HepG2 (cell line): ENCODE results near the gene MSI2. TPM values are rescaled to one million over a fixed set of nuclear protein-coding genes. Genes with fewer than 3 reads are reported as not detected.

ENCODE experiments used
- DPF2 ChIP-seq: sonication (generic); formaldehyde crosslinking; IDR thresholded peaks from 2 replicates; pipeline ENCODE4 v1.4.0; 2020; ENCODE audit warnings: mild to moderate bottlenecking, low read depth, missing genetic modification reagents, borderline replicate concordance
- EED ChIP-seq: sonication (generic); formaldehyde crosslinking; IDR thresholded peaks from 2 replicates; pipeline ENCODE4 v1.5.0; 2020; ENCODE audit warnings: mild to moderate bottlenecking, missing genetic modification reagents
- RFX5 ChIP-seq: IDR thresholded peaks from 2 replicates; pipeline ENCODE4 v1.6.1; 2011; ENCODE audit warnings: low read depth, low read length, improper control_type of control experiment
- TOE1 ChIP-seq: sonication (generic); formaldehyde crosslinking; IDR thresholded peaks from 2 replicates; pipeline ENCODE4 v1.4.0; 2020; ENCODE audit warnings: mild to moderate bottlenecking, missing genetic modification reagents
- ZBTB44 ChIP-seq: sonication (generic); formaldehyde crosslinking; IDR thresholded peaks from 2 replicates; pipeline ENCODE4 v1.4.0; 2020; ENCODE audit warnings: missing genetic modification reagents
- ZFY ChIP-seq: sonication (generic); formaldehyde crosslinking; IDR thresholded peaks from 2 replicates; pipeline ENCODE4 v1.4.0; 2020; ENCODE audit warnings: missing genetic modification reagents
- ZNF256 ChIP-seq: sonication (generic); formaldehyde crosslinking; conservative IDR thresholded peaks from 2 replicates; pipeline ENCODE4 v1.4.0; 2020; ENCODE audit warnings: missing genetic modification reagents
- ZNF562 ChIP-seq: sonication (generic); formaldehyde crosslinking; IDR thresholded peaks from 2 replicates; pipeline ENCODE4 v1.8.0; 2022; ENCODE audit warnings: missing genetic modification reagents, borderline replicate concordance
- ZNF570 ChIP-seq: sonication (generic); formaldehyde crosslinking; IDR thresholded peaks from 2 replicates; pipeline ENCODE4 v1.4.0; 2020; ENCODE audit warnings: mild to moderate bottlenecking, missing genetic modification reagents, borderline replicate concordance
- ZNF644 ChIP-seq: IDR thresholded peaks from 2 replicates; pipeline ENCODE4 v1.6.1; 2016; ENCODE audit warnings: low read depth
- ZNF674 ChIP-seq: sonication (generic); formaldehyde crosslinking; IDR thresholded peaks from 2 replicates; pipeline ENCODE4 v1.5.0; 2020; ENCODE audit warnings: low read depth, mild to moderate bottlenecking, missing genetic modification reagents
- ZNF746 ChIP-seq: sonication (generic); formaldehyde crosslinking; IDR thresholded peaks from 2 replicates; pipeline ENCODE4 v1.8.0; 2022; ENCODE audit warnings: mild to moderate bottlenecking, missing genetic modification reagents
- ZNF790 ChIP-seq: sonication (generic); formaldehyde crosslinking; IDR thresholded peaks from 2 replicates; pipeline ENCODE4 v1.8.0; 2022; ENCODE audit warnings: missing genetic modification reagents, mild to moderate bottlenecking, borderline replicate concordance
- ZNF850 ChIP-seq: sonication (generic); formaldehyde crosslinking; conservative IDR thresholded peaks from 2 replicates; pipeline ENCODE4 v1.9.0; 2021; ENCODE audit warnings: mild to moderate bottlenecking, missing genetic modification reagents
- ZSCAN29 ChIP-seq: sonication (generic); formaldehyde crosslinking; conservative IDR thresholded peaks from 2 replicates; pipeline ENCODE4 v1.4.0; 2020; ENCODE audit warnings: mild to moderate bottlenecking, missing genetic modification reagents
- polyA plus RNA-seq, 8 experiments: library from polyadenylated mRNA; depleted of rRNA in 3 of 8; stranded (reverse) in 7 of 8; unstranded in 1 of 8; fragments of >200 nt; fragmentation: Illumina TruSeq in 4 of 8; extraction: Trizol in 4 of 8; gene quantifications; 2 replicates each; pipeline versions ENCODE4 v1.2.1 to v1.2.3, GENCODE V29; 2011 to 2016; ENCODE audit warnings: low read depth in 4 of 8, missing spikeins in 1 of 8, mixed read lengths in 1 of 8; ENCODE audit not compliant: insufficient read depth in 1 of 8
- total RNA-seq, 5 experiments: library from RNA; depleted of rRNA; stranded (reverse); fragments of >200 nt; fragmentation: Illumina TruSeq; extraction: Trizol; gene quantifications; 2 replicates each; pipeline ENCODE4 v1.2.3, GENCODE V29; 2016; ENCODE audit warnings: low read depth in 1 of 5
- TF ChIP-seq, protein P1 (sequence below): sonication (generic); formaldehyde crosslinking; IDR thresholded peaks from 2 replicates; pipeline ENCODE4 v1.8.1; 2022; ENCODE audit warnings: mild to moderate bottlenecking, missing genetic modification reagents
- TF ChIP-seq, protein P2 (sequence below): IDR thresholded peaks from 2 replicates; pipeline ENCODE4 v1.6.1; 2016; ENCODE audit warnings: control low read depth
- TF ChIP-seq, protein P3 (sequence below): sonication (generic); formaldehyde crosslinking; IDR thresholded peaks from 2 replicates; pipeline ENCODE4 v1.5.1; 2020; ENCODE audit warnings: mild to moderate bottlenecking, missing genetic modification reagents, moderate library complexity

MSI2 gene
- total and polyA plus RNA-seq, 2 of the 13 experiments (the other 11 are each of a cell fraction or from before 2014, with no cell fraction given) = 77.5 to 78.4 TPM

- TF ChIP-seq, protein P1, sequence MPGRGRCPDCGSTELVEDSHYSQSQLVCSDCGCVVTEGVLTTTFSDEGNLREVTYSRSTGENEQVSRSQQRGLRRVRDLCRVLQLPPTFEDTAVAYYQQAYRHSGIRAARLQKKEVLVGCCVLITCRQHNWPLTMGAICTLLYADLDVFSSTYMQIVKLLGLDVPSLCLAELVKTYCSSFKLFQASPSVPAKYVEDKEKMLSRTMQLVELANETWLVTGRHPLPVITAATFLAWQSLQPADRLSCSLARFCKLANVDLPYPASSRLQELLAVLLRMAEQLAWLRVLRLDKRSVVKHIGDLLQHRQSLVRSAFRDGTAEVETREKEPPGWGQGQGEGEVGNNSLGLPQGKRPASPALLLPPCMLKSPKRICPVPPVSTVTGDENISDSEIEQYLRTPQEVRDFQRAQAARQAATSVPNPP (CRISPR knock-in tag) = no peak
- TF ChIP-seq ZNF674 (CRISPR knock-in tag) = no peak
- no peak for TF ChIP-seq ZNF790 (CRISPR knock-in tag)
- TF ChIP-seq ZNF746 (CRISPR knock-in tag) = peak; percentile 95
- TF ChIP-seq ZFY (CRISPR knock-in tag) = peak; percentile 87; the same call in 1 of the 2 replicates
- TF ChIP-seq ZNF644 (CRISPR knock-in tag) = peak; percentile 78
- TF ChIP-seq DPF2 (CRISPR knock-in tag) = peak; percentile 77
- no peak for TF ChIP-seq RFX5
- no peak for TF ChIP-seq ZNF256 (CRISPR knock-in tag)
- no peak for TF ChIP-seq ZBTB44 (CRISPR knock-in tag)
- TF ChIP-seq TOE1 = no peak
- no peak for TF ChIP-seq ZNF562
- TF ChIP-seq, protein P2, sequence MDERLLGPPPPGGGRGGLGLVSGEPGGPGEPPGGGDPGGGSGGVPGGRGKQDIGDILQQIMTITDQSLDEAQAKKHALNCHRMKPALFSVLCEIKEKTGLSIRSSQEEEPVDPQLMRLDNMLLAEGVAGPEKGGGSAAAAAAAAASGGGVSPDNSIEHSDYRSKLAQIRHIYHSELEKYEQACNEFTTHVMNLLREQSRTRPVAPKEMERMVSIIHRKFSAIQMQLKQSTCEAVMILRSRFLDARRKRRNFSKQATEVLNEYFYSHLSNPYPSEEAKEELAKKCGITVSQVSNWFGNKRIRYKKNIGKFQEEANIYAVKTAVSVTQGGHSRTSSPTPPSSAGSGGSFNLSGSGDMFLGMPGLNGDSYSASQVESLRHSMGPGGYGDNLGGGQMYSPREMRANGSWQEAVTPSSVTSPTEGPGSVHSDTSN (CRISPR knock-in tag) = no peak
- no peak for TF ChIP-seq ZNF570 (CRISPR knock-in tag)
- peak; percentile 88; the same call in 1 of the 2 replicates for TF ChIP-seq ZSCAN29 (CRISPR knock-in tag)
- TF ChIP-seq ZNF850 (CRISPR knock-in tag) = no peak
- TF ChIP-seq, protein P3, sequence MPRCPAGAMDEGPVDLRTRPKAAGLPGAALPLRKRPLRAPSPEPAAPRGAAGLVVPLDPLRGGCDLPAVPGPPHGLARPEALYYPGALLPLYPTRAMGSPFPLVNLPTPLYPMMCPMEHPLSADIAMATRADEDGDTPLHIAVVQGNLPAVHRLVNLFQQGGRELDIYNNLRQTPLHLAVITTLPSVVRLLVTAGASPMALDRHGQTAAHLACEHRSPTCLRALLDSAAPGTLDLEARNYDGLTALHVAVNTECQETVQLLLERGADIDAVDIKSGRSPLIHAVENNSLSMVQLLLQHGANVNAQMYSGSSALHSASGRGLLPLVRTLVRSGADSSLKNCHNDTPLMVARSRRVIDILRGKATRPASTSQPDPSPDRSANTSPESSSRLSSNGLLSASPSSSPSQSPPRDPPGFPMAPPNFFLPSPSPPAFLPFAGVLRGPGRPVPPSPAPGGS (CRISPR knock-in tag) = peak; percentile 79; the same call in 1 of the 2 replicates
- TF ChIP-seq EED = no peak
These were observed 323.9 kb downstream of the MSI2 start (continued) for GRCh38 chr17:57580055-57580739.
